Hepatocyte (in vitro differentiated cells): ENCODE data around the gene ABCB8.

Source experiments
- CTCF ChIP-seq: fragments of 200-600 bp; sonication (generic); IDR thresholded peaks from 2 replicates; pipeline ENCODE4 v1.5.1; 2016; ENCODE audit warnings: antibody characterized with exemption, mild to moderate bottlenecking; ENCODE audit not compliant: poor library complexity
- EZH2 ChIP-seq: fragments of 200-600 bp; sonication (generic); IDR thresholded peaks from 2 replicates; pipeline ENCODE4 v1.6.1; 2016; ENCODE audit warnings: antibody characterized with exemption, mild to moderate bottlenecking, borderline replicate concordance
- EZH2phosphoT487 ChIP-seq: fragments of 200-600 bp; sonication (generic); IDR thresholded peaks from one replicate; pipeline ENCODE4 v1.6.1; 2018; ENCODE audit warnings: antibody characterized with exemption, mild to moderate bottlenecking, low read depth, moderate library complexity; ENCODE audit not compliant: unreplicated experiment, severe bottlenecking

DNA sequence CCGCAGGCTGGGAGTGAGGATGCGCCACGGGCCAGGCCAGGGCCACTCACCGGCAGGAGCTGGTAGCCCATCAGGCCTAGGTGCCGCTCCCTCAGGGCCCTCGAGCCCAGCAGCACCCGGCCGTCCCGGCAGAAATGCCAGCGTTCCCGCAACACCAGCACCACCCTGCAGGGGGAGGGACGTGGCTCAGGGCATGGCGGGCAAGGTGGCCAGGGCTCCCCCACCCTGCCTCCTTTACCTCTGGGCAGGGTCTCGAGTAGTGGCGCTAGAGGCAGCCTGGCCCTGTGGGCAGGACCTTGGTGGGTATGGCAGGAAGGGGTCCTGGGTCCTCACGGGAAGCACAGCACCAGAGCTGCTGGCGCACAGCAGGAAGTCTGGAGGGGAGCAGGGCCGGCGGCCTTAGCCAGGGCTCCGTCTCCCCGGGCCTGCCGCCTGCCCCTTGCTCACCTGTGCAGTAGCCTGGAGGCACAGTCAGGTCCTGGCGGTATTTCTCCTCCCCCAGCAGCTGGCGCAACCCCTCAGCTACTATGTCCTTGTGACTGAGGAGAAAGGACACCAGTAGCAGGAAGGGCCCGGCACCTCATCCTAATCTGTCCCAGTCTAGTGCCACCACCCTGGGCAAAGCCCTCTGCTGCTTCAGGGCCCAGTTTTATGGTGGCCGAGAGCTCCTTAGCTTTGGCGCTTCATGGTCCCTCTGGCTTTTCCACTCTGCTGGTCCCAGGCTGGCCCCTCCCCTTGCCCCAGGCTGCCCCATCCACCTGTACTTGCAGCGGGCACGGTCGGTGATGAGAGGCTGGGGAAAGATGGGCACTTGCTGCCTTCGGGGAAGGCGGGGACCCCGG is 48.8 kb downstream of the ABCB8 start:
- TF ChIP-seq CTCF, result peak; percentile 10
- no peak for TF ChIP-seq EZH2
- TF ChIP-seq EZH2phosphoT487, result no peak
